Prostate gland (tissue), 2 donors: ENCODE data around the gene MEF2A. TPM values are rescaled to one million over a fixed set of nuclear protein-coding genes. Genes with fewer than 3 reads are reported as not detected.

Experiments
- DNase-seq: peaks from one replicate; pipeline ENCODE4 v3.0.0-alpha.2; 2019; ENCODE audit warnings: low spot score
- H3K27ac ChIP-seq, 2 donors: fragments of 200-600 bp; sonication (generic); 2 replicates each; pipeline ENCODE4 v1.5.1; 2017 to 2019
- H3K27me3 ChIP-seq: fragments of 200-600 bp; sonication (generic); replicated peaks from 2 replicates; pipeline ENCODE4 v1.5.1; 2019; ENCODE audit not compliant: insufficient read depth
- H3K36me3 ChIP-seq, 2 donors: fragments of 200-600 bp; sonication (generic); 1 replicate in 1 of 2; 2 replicates in 1 of 2; pipeline versions ENCODE4 v1.5.1 to v1.8.1; 2017 to 2019
- H3K4me1 ChIP-seq: fragments of 200-600 bp; sonication (generic); replicated peaks from 2 replicates; pipeline ENCODE4 v1.5.1; 2019
- H3K4me3 ChIP-seq, 2 donors: fragments of 200-600 bp; sonication (generic); 2 replicates each; pipeline ENCODE4 v1.5.1; 2017 to 2019
- H3K9me3 ChIP-seq: fragments of 200-600 bp; sonication (generic); 2 replicates; pipeline ENCODE4 v1.5.1; 2017
- POLR2A ChIP-seq: fragments of 450-650 bp; IDR thresholded peaks from one replicate; pipeline ENCODE4 v1.6.1; 2016; ENCODE audit warnings: antibody characterized with exemption, mild to moderate bottlenecking
- POLR2AphosphoS5 ChIP-seq: sonication (generic); formaldehyde crosslinking; IDR thresholded peaks from one replicate; pipeline ENCODE4 v1.6.1; 2017; ENCODE audit warnings: antibody characterized with exemption
- WGBS: methylation state at CpG from one replicate; pipeline ENCODE4 v1.1.5; 2018; 5-methylcytosine and 5-hydroxymethylcytosine counted together
- intact Hi-C: fragments of 100-400 bp; cut with DNase I; formaldehyde crosslinking; loops from one replicate; pipeline ENCODE4 v1.14.2; 2022
- total RNA-seq, 2 donors: library from RNA; depleted of rRNA; stranded (reverse); fragments of >200 nt; gene quantifications; one replicate each; pipeline ENCODE4 v1.1.0, GENCODE V29; 2016
- TF ChIP-seq, protein P1 (sequence below), 4 experiments: fragments of 200-600 bp in 2 of 4; fragments of 450-650 bp in 2 of 4; sonication (generic) in 2 of 4; IDR thresholded peaks; 1 replicate in 3 of 4; 2 replicates in 1 of 4; pipeline ENCODE4 v1.5.1; 2016 to 2019; ENCODE audit warnings: antibody characterized with exemption in 4 of 4, mild to moderate bottlenecking in 2 of 4, moderate library complexity in 2 of 4

Gene MEF2A
- total RNA-seq, 2 donors from 2014 or later, result 40.1 to 68.0 TPM

- intact Hi-C loops, result no loop called here
- DNase-seq, result no peak
Observed at GRCh38 chr15:99722406-99722805, 156.6 kb downstream of the MEF2A start.

DNA sequence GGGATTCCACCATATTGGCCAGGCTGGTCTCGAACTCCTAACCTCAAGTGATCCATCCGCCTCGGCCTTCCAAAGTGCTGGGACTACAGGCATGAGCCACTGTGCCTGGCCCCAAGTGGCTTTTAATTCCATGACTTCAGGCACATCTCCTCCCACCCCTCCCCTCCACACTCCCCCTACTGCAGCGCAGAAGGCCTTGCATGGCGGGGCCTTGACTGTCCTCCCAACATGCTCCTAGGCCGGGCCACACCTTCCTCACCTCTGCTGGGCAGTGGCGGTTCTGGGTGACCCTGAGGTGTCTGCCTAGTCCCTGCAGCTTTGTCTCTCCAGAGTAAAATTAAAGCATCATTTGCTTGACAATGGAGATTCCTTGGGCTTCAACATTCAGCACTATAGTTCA lies 160.5 kb downstream of the MEF2A start:
- TF ChIP-seq, protein P1, sequence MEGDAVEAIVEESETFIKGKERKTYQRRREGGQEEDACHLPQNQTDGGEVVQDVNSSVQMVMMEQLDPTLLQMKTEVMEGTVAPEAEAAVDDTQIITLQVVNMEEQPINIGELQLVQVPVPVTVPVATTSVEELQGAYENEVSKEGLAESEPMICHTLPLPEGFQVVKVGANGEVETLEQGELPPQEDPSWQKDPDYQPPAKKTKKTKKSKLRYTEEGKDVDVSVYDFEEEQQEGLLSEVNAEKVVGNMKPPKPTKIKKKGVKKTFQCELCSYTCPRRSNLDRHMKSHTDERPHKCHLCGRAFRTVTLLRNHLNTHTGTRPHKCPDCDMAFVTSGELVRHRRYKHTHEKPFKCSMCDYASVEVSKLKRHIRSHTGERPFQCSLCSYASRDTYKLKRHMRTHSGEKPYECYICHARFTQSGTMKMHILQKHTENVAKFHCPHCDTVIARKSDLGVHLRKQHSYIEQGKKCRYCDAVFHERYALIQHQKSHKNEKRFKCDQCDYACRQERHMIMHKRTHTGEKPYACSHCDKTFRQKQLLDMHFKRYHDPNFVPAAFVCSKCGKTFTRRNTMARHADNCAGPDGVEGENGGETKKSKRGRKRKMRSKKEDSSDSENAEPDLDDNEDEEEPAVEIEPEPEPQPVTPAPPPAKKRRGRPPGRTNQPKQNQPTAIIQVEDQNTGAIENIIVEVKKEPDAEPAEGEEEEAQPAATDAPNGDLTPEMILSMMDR (IDR thresholded peaks at IDR 0.05), result no peak
- TF ChIP-seq POLR2AphosphoS5, result no peak
- no peak for TF ChIP-seq POLR2A
- H3K27me3 ChIP-seq, result no peaks in the 10 kb centered on the region
- 84% methylated on average over 7 of the region's 7 CpGs for WGBS

More at GRCh38 chr15:99722406-99722805, 156.6 kb downstream of the MEF2A start:
- Histone ChIP-seq H3K9me3 (no peaks in the 10 kb centered on the region), H3K27me3 (no peaks in the 10 kb centered on the region), H3K36me3 (no peaks in the 10 kb centered on the region), H3K4me1 (no peaks in the 10 kb centered on the region), H3K27ac (peak overlapping the region; percentile 10 to 32), H3K4me3 (no peak overlapping the region)
- WGBS, result 94% methylated on average over 3 of the region's 3 CpGs
- no peak for TF ChIP-seq POLR2AphosphoS5

GRCh38 chr15:99727330-99727729 lies 161.5 kb downstream of the MEF2A start:
- Histone ChIP-seq H3K27me3 (no peaks in the 10 kb centered on the region), H3K27ac (no peak overlapping the region), H3K9me3 (no peaks in the 10 kb centered on the region), H3K4me1 (peaks cover 3% of the 10 kb centered on the region), H3K4me3 (no peak overlapping the region), H3K36me3 (no peaks in the 10 kb centered on the region)
- TF ChIP-seq, protein P1 (IDR thresholded peaks at IDR 0.05), result no peak
- WGBS, result 88% methylated on average over 1 of the region's 1 CpG
- DNase-seq, result no peak
- intact Hi-C loops, result no loop called here

More for the DNA sequence above, 160.5 kb downstream of the MEF2A start:
- intact Hi-C loops, result no loop called here
- H3K4me3 ChIP-seq, result no peak overlapping the region
- no peaks in the 10 kb centered on the region for H3K9me3 ChIP-seq
- no peak for DNase-seq
- H3K4me1 ChIP-seq, result no peaks in the 10 kb centered on the region
- H3K36me3 ChIP-seq, result no peaks in the 10 kb centered on the region
- no peak overlapping the region for H3K27ac ChIP-seq

DNA sequence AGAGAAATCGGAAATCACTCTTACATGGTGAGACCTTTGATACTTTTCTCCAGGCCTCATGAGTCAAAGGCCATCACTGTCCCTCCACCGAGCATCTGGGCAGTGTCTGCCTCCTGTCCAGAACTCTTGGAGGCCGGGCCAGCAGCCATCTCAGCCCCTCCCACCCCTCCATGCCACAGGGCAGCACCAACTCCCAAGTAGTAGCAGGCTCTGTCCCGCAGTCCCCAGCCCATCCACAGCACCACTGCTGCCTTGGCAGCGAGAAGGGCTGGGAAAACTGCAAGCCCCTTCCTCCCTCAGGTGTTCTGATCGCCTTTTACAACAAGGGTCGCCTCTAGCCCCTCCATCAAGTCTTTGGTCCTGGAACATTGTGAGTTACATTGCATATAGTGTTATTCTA lies 161.9 kb downstream of the MEF2A start:
- no peaks in the 10 kb centered on the region for H3K9me3 ChIP-seq
- no peak overlapping the region for H3K4me3 ChIP-seq
- 70% methylated on average over 7 of the region's 7 CpGs for WGBS
- no peak for DNase-seq
- no peaks in the 10 kb centered on the region for H3K36me3 ChIP-seq
- TF ChIP-seq POLR2A (no peak), POLR2AphosphoS5 (no peak)
- TF ChIP-seq, protein P1 (IDR thresholded peaks at IDR 0.05), result no peak
- H3K27ac ChIP-seq, result no peak overlapping the region
- peaks cover 3% of the 10 kb centered on the region for H3K4me1 ChIP-seq
- H3K27me3 ChIP-seq, result no peaks in the 10 kb centered on the region
- intact Hi-C loops, result no loop called here

DNA sequence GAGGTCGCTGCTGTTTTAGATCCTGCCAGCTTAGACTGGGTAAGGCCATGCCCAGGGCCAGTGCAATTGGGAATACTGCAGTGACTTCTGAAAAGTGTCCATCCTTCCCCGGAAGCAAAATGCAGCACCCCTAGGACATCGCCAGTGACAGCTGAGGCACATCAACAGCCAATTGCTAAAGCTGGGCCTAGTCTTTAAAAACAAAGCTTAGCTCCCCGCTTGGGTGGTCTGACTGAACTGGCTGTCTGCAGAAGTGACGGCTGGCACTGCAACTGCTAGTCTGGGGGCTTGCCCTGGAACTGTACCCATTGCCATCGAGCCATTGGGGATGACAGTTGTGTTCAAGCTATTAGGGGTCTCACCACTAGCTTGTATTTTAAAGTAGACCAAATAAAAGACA lies 163.1 kb downstream of the MEF2A start:
- TF ChIP-seq, protein P1 (IDR thresholded peaks at IDR 0.05), result no peak
- TF ChIP-seq POLR2A (no peak), POLR2AphosphoS5 (no peak)
- no peak for DNase-seq
- intact Hi-C loops, result no loop called here
- Histone ChIP-seq H3K27ac (no peak overlapping the region), H3K36me3 (no peaks in the 10 kb centered on the region), H3K4me1 (peaks cover 3% of the 10 kb centered on the region), H3K4me3 (no peak overlapping the region), H3K27me3 (no peaks in the 10 kb centered on the region), H3K9me3 (no peaks in the 10 kb centered on the region)
- WGBS, result 83% methylated on average over 6 of the region's 6 CpGs
